ENCODE data around the gene DNAH2.

Gene DNAH2

DNA sequence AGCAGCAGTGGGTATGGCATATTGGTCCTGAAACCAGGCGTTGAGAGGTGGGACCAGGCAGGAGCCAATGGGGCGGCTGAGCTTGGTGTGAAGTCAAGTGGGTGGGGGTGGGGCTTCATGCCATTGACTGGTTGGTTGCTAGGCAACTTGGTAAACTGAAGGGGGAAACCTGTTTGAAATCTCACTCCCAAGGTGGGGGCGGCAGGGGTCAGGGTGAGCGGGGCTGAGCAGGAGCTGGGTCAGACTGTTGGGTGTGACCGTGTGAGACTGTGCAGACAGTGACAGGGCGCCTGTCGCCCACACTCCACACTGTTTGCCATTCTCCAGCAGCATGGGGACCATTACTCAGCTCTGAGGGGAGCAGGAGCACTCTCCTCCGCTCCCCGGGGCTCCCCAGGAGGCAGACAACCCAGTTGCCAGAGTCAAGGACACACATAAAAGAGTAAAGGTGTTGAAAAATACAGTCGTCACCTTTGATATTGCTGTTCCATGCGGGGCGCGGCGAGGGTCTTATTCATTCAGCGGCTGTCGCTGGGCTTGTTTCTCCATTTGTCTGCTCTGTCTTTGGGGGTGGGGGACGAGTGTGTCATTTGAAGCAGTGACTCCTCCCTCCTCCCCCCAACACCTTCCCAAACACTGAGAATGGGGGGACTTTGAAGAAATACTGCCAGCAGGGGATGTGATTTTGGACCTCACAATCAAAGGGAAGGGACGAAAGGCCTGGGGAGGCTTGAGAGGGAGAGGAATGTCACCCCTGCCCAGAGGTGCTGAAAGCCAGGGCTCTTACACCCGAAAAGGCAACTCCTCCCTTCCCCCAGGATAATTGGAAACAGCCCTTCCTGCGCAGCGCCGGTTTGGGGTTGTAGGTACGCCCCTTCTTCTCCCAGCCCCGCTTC is 13.7 kb upstream of the DNAH2 start:
- DNase-seq = no peak

DNA sequence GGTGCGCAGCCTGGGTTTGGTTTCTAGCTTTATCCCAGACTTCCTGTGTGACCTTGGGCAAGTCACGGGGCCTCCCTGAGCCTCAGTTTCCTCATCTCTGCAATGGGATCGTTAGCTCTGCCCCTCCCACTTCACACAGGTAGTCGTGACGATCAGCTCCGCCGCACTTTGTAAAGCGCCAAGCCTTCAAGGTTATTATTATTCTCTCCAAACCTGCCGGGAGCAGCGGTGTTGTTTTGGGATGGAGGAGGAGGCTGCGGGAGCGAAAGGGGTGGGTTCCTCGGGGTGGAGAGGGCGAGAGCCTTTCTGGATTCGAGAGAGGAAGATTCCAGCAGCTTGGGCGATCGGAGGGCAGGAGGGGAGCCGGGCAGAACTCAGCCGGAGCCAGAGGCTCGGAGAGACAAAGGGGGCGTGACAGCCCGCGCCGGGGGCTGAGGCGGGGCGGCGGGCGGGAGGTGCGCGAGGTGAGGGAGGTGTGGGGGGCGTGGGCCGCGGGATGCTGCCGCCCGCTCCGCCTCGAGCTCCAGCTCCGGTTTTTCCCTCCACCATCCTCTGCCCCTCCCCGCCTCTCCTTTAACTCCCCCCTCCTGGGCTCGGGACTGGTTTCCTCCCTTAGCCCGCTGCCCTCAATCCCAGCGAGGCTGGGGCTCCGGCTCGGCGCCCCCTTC is 12.8 kb upstream of the DNAH2 start, which contains the start of gene EFNB3:
Gene EFNB3, plus strand, starts transcription at position 602 of the 668 bp plus-strand sequence. CDS start 397 bp downstream, outside the sequence.
- DNase-seq = no peak

DNA sequence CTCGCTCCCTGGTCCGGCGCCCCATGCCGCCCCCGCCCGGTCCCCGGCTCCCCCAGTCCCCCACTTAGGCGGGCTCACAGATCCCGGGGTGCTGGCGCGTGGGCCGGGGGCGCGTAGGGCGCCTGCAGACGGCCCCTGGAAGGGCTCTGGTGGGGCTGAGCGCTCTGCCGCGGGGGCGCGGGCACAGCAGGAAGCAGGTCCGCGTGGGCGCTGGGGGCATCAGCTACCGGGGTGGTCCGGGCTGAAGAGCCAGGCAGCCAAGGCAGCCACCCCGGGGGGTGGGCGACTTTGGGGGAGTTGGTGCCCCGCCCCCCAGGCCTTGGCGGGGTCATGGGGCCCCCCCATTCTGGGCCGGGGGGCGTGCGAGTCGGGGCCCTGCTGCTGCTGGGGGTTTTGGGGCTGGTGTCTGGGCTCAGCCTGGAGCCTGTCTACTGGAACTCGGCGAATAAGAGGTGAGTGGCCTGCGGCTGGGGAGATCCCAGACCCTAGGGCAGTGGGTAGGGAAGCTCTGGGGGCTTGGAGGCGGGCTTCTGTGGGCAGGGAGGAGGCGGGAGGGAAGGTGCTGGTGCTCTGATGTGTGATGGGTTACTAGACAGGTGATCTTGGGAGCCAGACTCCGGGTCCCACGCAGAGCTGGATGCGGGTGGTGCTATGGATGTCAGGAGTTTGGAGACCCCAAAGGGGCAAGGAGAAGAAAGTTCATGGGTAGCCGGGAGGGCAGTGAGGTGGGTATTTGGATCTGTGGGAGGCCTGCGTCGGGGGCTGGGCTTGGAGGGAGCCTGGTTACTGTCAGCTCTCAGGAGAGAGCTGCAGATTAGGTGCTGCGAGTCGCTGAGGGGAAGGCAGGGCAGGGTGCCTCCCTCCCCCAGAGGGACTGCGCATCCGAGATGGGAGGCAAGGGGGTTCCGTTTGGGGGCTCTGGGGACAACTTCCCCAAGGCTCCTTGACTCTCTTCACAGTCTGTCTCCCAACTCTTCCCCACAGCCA is 12.0 kb upstream of the DNAH2 start:
- no peak for DNase-seq

DNA sequence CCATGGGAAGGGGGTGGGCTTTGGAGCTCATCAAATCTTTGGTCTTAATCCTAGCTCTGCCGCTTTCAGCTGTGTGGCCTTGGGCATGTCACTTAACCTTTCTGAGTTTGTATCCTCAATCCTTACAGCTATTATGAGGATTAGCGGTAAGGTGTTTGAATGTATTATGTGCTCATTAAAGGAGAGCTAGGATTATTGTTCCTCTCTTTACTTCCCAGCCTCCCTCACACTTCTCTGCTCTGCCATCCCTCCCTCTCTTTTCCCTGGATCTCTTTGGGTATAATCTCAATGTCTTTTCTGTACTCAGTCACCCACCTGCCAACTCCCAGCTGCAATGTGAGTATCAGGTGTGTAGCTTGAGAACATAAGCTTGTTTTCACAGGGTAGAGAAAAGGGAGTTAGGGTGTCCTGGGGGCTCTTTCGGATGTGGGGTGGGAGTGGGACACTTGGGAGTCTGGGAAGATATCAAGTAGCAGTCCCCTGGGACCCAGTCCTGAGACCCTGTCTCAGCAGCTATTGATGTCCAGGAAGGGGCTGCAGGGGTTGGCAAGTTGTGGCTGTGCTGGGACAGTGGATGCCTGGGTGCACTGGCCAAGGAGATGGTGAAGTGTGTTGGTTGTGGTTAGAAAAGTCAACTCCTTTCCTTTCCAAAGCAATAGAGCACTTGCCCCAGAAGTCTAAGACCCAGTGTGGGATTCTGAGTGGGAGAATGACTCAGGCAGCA is 10.8 kb upstream of the DNAH2 start:
- DNase-seq = no peak

DNA sequence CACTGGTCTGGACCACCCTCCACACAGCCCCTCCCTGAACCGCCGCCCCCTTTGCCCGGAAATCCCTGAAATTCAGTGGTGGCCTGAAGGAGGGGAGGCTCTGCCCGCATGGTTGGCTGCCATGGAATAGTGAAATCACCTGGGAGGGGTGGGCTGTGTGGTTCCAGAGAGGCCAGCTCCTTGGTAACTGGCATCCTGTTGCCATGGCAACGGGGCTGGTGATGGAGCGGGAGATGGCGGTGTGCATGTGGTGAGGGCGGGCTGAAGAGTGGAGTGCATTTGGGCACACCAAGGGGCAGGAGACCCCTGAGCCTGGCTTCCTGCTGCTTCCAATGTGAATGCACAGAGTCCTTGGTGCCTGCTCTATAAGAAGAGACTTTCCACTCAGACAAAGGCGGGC is 10.1 kb upstream of the DNAH2 start:
- no peak for DNase-seq

DNA sequence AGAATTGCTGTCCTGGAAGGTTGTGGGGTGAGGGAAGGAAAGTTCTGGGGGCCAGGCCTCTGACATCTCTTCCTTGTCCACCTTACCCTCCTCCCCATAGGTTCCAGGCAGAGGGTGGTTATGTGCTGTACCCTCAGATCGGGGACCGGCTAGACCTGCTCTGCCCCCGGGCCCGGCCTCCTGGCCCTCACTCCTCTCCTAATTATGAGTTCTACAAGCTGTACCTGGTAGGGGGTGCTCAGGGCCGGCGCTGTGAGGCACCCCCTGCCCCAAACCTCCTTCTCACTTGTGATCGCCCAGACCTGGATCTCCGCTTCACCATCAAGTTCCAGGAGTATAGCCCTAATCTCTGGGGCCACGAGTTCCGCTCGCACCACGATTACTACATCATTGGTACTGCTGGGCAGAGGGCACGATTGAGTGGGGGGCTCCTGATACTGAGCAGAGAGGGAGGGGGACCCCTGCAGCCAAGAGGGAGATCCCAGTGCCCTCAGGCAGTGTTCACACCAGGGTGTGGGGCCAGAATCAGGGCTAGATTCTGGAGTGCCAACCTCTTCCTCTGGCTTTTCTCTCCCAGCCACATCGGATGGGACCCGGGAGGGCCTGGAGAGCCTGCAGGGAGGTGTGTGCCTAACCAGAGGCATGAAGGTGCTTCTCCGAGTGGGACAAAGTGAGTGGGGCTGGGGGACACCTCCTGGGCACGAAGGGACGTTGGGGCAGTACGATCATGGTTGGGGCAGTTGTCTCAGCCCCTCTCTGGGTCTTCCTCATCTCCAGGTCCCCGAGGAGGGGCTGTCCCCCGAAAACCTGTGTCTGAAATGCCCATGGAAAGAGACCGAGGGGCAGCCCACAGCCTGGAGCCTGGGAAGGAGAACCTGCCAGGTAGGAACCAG is 9.4 kb upstream of the DNAH2 start:
- DNase-seq = no peak

DNA sequence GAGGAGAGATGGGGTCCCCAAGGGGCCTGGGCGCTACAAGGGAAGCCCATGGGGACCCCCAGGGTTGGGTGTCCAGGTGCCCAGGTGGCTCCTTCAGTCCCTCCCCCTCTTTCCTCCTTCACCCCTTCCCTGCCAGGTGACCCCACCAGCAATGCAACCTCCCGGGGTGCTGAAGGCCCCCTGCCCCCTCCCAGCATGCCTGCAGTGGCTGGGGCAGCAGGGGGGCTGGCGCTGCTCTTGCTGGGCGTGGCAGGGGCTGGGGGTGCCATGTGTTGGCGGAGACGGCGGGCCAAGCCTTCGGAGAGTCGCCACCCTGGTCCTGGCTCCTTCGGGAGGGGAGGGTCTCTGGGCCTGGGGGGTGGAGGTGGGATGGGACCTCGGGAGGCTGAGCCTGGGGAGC is 8.5 kb upstream of the DNAH2 start:
- no peak for DNase-seq

DNA sequence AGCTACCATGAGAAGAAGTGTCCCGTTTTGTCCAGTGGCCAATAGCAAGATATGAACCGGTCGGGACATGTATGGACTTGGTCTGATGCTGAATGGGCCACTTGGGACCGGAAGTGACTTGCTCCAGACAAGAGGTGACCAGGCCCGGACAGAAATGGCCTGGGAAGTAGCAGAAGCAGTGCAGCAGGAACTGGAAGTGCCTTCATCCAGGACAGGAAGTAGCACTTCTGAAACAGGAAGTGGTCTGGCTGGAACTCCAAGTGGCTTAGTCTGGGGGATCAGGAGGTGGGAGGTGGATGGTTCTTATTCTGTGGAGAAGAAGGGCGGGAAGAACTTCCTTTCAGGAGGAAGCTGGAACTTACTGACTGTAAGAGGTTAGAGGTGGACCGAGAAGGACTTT is 7.2 kb upstream of the DNAH2 start:
- no peak for DNase-seq

DNA sequence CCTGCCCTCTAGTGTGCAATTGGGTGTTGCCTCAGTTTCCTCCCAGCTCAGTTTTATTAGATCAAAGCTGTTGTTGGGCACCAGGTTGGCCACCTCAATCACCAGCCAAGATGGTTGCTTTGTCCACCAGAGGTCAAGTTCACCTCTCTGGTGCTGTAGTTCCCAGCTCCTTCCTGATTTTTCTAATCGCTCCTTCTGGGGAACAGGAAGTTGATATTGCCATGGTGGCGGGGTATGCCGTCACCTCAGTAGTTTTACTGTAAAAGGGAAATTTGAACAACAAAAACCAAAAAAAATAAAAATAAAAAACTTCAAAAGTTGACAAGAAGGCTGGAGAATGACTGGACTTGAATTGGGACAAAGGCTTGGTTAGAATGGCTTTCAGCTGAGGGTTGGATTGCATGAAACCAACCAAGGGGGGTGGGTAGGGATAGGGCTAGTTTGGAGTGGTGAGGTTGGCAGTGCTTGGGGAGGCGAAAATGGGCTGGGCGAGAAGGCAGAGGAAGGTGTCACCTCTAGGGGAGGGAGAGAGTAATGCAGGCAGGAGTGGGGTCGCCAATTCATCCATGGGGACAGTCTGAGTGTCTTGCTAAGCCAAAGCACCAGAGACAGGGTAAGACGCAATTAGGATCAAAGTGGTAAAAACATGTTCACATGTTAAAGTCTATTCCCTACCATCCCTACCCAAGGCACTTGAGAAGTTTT is 6.3 kb upstream of the DNAH2 start:
- no peak for DNase-seq

DNA sequence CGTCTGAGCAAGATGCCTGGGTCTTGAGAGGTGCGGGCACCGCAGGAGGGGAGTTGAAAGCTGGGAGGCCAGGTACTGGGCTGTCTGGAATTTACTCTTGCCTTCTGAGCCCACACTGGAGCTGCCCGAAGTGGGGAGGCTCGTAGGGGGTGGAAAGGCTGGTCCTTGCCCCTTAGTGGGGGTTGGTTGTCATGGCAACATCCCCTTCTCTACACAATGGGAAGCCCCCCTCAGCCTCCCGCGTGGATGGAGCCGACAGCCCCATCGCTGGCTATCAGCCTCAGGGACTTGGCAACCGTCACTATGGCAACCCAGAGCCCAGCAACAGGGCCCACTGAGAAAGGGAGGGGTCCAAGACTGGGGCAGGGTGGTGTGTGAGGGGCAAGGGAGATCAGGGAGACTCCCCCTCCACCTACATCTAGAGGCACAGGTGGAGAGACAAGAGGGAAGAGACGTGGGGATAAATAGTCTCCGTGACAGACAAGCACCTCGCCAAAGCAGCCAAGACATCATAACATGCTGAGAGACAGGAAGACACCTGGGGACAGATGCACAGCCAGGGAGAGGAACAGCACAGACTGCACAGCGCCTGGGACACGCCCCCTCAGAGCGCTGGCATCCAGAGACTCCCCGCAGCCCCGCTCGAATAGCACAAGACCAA is 5.3 kb upstream of the DNAH2 start:
- no peak for DNase-seq

DNA sequence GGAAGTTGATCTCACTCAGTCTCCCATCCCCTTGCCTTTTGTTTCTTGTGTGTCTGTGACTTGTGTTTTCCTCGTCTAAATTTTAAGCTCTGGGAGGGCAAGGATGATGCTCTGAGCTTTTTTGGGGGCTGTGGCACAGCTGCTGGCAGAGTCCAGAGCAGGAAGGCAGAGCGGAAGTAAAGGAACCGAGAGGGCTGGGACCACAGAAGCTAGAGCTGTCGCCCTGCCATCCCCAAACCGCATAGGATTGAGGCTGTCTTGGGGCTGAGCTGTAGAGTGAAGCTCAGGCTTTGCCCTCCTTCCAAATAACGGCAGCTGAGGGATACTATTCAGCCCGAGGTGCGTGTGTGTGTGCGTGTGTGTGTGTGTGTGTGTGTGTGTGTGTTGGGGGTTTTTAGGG is 3.8 kb upstream of the DNAH2 start:
- DNase-seq = no peak

DNA sequence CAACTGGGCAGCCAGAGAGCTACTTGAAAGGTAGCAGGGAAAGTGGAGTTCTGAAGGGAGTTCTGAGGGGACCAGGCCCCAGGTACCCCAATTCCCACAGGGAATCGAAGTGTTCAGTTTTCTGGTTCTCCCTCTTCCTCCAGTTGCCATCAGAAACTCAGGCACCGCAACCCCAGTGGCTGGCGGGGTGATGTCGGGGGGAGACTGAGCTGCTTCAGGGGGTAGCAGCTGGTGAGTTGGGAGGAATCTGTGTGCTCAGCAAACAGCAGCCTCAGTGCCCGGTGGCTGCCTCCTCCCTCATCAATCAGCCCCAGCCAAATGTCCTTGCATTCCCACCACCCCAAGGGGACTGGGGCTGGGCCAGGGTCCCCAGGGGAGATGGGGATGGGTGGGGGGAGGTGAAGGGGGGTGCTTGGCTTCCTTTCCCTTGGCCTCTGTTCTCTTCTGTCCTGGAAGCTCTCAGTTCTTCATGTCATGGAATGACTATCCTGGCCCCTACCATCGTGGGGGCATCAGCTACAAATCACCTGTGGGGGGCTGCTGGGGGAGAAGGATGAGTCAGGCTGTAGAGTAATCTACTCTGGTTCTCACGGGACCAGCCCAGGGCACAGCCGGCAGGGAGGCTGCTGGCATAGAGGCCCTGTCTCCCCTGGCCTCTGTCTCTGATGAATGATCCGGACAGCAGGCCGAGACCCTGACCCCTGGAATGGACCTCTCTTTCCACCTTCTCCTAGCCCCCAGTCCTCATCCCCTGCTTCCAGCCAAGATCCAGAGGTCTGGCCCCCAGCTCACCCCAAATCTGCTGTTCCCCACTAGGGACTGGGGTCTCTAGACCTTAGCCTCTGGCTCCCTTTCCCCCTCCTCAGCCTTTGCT is 2.6 kb upstream of the DNAH2 start:
- no peak for DNase-seq

DNA sequence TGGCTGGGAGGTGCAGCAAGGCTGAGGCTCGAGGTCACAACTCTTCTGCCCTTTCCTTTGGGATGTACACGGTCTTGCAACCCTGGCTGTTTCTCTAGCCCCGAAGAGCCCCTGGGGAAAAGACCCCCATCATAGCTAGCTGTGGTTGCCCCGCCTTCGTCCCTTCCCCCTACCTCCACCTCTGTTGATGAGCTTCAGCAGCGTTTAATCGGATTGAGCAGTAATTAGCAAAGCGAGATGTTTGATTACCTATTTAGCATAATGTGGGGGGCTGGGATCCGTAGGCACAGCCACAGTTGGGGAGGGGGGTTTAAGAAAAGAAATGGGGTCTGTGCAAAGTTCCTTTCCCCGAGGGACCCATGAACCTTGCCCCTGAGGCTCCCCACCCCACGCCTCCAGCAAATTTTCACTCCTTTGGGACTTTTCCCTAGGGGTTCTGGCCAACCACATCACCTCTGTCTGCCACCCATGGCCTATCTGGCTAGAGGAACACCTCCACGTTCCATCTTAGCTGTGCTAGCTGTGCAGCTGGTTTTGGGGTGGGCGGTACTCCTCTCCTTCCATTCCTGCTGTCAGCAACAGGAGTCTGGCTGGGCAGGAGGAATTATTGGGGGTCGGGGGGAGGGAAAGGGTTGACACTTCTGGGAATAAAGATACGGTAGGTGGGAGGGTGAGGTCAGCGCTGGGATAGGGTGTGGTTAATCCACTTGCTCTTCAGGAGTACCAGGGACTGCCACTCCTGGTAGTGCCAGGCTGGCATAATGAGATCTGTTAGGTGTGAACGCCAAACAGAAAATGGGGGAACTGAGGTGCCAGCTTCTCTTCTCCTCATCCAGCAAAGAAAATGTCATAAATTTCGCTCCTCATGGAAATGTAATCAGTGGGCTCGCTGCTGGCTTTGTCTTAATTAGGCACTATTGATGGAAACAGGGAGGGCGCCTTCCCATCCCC is 1.3 kb upstream of the DNAH2 start:
- DNase-seq = no peak

DNA sequence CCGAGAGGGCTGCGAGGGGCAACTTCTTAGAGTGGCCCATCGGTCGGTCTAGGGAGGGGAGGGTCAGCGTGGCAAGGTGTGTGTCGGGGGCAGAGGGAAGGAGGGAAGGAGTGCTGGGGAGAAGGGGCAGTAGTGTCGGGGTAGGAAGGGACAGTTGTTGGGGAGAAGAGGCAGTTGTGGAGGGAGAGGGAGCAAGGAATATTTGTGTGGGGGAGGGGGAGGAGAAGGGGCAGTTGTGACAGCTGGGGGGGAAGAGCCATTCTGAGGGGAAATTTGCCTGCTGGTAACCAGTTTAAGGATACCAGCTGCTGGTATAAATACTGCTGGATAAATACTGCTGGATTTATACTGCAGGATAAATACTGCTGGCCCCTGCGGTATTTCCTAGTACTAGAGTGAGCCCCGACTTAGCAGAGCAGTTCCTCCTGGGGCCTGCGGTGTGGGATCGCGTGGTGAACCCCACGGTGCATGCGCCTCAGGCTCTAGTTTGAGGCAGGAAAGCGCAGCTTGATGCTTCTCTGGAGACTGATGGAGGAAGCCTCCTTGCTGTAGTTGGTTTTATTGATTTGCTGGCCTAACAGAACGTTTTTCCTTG is 309 bp downstream of the DNAH2 start:
- no peak for DNase-seq

DNA sequence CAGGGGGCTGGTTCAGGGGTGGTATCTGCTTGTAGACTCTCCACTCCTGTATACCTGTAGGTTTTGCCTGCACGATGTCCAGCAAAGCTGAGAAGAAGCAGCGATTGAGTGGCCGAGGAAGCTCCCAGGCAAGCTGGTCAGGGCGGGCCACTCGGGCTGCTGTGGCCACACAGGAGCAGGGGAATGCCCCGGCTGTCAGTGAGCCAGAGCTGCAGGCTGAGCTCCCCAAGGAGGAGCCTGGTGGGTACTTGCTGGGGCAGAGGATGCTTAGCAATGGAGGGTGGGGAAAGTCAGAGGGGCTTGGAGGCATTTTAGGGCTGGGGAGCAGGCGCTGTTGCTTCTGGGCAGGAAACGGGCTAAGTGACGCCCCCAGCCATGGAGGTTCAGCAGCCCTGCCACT is 2.1 kb downstream of the DNAH2 start:
- no peak for DNase-seq

DNA sequence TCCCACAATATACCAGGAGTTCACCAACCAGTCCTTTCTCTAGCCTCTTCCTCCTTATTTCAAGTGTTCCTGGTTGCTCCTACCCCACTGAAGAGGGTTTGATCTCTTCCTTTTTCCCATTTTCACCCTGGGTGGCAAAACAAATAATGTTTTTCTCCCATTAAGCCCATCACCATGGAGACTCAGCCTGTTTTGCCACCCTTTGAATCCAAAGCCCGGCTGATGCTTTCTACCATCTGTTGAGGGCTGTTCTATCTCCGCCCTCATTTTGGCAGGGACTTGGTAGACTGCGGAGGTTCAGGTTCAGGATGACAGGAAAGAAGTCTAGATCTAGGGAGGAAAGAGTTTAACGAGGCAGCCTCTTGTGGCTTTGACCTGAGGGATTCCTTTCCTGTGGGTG is 2.6 kb downstream of the DNAH2 start:
- DNase-seq = no peak

DNA sequence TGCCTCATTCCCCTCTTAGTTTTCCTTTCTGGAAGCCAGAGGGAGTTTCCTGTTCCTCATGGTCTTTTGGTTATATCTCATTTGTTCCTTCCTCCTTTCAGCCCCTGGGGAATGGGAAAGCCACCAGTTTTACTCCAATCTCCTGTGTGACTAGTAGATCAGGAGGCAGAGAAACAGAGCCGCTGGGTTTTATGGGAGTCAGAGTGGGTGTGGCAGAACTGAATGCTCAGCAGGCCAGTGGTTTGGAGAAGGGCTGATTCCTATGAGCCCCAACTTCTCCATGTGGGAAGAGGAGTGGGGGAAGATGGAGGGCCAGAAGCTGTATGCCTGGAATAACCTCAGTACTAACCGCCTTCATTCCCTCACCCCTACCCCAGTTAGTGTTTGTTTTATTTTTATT is 4.1 kb downstream of the DNAH2 start:
- DNase-seq = no peak

Data from activated CD4-positive, CD25-positive, alpha-beta regulatory T cell (primary cell).